Measurements from ENCODE around the gene PRKACA. TPM values are rescaled to one million over a fixed set of nuclear protein-coding genes. Genes with fewer than 3 reads are reported as not detected.
"Not testable (repeated sequence)": the region's sequence is repeated elsewhere in the genome, so short reads cannot be mapped to it uniquely, and the experiment has no call there.

The PRKACA gene
- total RNA-seq, 1 donor from 2014 or later, result 36.5 TPM

GRCh38 chr19:14048443-14049153 is 69.0 kb downstream of the PRKACA start:
- DNase-seq (ENCODE audit: low read depth in 2 of 2), result peak in 1 of 2 donors; percentile 39

DNA sequence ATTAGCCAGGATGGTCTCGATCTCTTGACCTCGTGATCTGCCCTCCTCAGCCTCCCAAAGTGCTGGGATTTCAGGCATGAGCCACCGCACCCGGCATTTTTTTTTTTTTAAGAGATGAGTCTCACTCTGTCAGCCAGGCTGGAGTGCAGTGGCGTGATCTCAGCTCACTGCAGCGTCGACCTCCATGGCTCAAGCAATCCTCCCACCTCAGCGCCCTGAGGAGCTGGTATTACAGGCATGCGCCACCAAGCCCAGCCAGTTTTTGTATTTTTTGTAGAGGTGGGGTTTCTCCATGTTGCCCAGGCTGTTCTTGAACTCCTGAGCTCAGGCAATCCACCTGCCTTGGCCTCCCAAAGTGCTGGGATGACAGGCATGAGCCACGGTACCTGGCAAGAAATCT is 69.7 kb downstream of the PRKACA start:
- not testable (repeated sequence) for DNase-seq (ENCODE audit: low read depth in 2 of 2)

- peak; percentile 55 to 79 for DNase-seq (ENCODE audit: low read depth in 2 of 2)
Measured at GRCh38 chr19:14042659-14043608, 74.6 kb downstream of the PRKACA start.

Other genes starting within 250 kb of the PRKACA start
- 0.25 TPM in 1 of 2 replicates, not detected in the other for gene NANOS3, start 240.6 kb downstream of the PRKACA start, total RNA-seq
- 0.25 and 0.39 TPM in 2 replicates for gene BRME1, start 211.6 kb downstream of the PRKACA start, total RNA-seq
- gene CC2D1A, start 211.6 kb downstream of the PRKACA start, total RNA-seq, result 3.7 and 5.6 TPM in 2 replicates
- 0.25 TPM in 1 of 2 replicates, not detected in the other for gene PODNL1, start 179.3 kb downstream of the PRKACA start, total RNA-seq
- 7.1 and 10.4 TPM in 2 replicates for gene DCAF15, start 165.3 kb downstream of the PRKACA start, total RNA-seq
- 1.8 and 3.8 TPM in 2 replicates for gene RFX1, start 111.4 kb downstream of the PRKACA start, total RNA-seq
- not detected in 2 replicates for gene RLN3, start 89.6 kb downstream of the PRKACA start, total RNA-seq
- gene IL27RA, start 86.0 kb downstream of the PRKACA start, total RNA-seq, result 1.1 and 3.1 TPM in 2 replicates
- gene PALM3, start 55.7 kb downstream of the PRKACA start, total RNA-seq, result under 0.01 TPM in 1 of 2 replicates, not detected in the other
- gene MISP3, start 45.0 kb downstream of the PRKACA start, total RNA-seq, result 0.13 TPM in 2 replicates
- gene C19orf67, start 32.0 kb downstream of the PRKACA start, total RNA-seq, result not detected in 2 replicates
- gene SAMD1, start 27.0 kb downstream of the PRKACA start, total RNA-seq, result 7.8 and 12.3 TPM in 2 replicates
- 10.1 and 17.8 TPM in 2 replicates for gene ASF1B, start 18.8 kb upstream of the PRKACA start, total RNA-seq
- gene ADGRL1, start 88.4 kb upstream of the PRKACA start, total RNA-seq, result 3.2 and 9.5 TPM in 2 replicates

All from dermis microvascular lymphatic vessel endothelial cell (primary cell).